ENCODE measurements around the gene REPIN1.

- TF ChIP-seq TAF1 (conservative IDR thresholded peaks at IDR 0.05) (no peak), RAD21 (IDR thresholded peaks at IDR 0.05) (no peak), FOXA1 (IDR thresholded peaks at IDR 0.05) (no peak), SP1 (IDR thresholded peaks at IDR 0.05) (no peak)
- TF ChIP-seq, protein P1, sequence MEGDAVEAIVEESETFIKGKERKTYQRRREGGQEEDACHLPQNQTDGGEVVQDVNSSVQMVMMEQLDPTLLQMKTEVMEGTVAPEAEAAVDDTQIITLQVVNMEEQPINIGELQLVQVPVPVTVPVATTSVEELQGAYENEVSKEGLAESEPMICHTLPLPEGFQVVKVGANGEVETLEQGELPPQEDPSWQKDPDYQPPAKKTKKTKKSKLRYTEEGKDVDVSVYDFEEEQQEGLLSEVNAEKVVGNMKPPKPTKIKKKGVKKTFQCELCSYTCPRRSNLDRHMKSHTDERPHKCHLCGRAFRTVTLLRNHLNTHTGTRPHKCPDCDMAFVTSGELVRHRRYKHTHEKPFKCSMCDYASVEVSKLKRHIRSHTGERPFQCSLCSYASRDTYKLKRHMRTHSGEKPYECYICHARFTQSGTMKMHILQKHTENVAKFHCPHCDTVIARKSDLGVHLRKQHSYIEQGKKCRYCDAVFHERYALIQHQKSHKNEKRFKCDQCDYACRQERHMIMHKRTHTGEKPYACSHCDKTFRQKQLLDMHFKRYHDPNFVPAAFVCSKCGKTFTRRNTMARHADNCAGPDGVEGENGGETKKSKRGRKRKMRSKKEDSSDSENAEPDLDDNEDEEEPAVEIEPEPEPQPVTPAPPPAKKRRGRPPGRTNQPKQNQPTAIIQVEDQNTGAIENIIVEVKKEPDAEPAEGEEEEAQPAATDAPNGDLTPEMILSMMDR (IDR thresholded peaks at IDR 0.05; ENCODE audit: low read depth, low read length, missing input control): no peak
- TF ChIP-seq, protein P2, sequence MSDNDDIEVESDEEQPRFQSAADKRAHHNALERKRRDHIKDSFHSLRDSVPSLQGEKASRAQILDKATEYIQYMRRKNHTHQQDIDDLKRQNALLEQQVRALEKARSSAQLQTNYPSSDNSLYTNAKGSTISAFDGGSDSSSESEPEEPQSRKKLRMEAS (IDR thresholded peaks at IDR 0.05): no peak
- TF ChIP-seq, protein P3, sequence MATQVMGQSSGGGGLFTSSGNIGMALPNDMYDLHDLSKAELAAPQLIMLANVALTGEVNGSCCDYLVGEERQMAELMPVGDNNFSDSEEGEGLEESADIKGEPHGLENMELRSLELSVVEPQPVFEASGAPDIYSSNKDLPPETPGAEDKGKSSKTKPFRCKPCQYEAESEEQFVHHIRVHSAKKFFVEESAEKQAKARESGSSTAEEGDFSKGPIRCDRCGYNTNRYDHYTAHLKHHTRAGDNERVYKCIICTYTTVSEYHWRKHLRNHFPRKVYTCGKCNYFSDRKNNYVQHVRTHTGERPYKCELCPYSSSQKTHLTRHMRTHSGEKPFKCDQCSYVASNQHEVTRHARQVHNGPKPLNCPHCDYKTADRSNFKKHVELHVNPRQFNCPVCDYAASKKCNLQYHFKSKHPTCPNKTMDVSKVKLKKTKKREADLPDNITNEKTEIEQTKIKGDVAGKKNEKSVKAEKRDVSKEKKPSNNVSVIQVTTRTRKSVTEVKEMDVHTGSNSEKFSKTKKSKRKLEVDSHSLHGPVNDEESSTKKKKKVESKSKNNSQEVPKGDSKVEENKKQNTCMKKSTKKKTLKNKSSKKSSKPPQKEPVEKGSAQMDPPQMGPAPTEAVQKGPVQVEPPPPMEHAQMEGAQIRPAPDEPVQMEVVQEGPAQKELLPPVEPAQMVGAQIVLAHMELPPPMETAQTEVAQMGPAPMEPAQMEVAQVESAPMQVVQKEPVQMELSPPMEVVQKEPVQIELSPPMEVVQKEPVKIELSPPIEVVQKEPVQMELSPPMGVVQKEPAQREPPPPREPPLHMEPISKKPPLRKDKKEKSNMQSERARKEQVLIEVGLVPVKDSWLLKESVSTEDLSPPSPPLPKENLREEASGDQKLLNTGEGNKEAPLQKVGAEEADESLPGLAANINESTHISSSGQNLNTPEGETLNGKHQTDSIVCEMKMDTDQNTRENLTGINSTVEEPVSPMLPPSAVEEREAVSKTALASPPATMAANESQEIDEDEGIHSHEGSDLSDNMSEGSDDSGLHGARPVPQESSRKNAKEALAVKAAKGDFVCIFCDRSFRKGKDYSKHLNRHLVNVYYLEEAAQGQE (IDR thresholded peaks at IDR 0.05): no peak
Observed at GRCh38 chr7:150412016-150412415, 43.4 kb downstream of the REPIN1 start.
